Glomerular endothelial cell (primary cell): Measurements from ENCODE around the gene AGPAT3. TPM values are rescaled to one million over a fixed set of nuclear protein-coding genes. Genes with fewer than 3 reads are reported as not detected.
"Not testable (repeated sequence)": the region's sequence is repeated elsewhere in the genome, so short reads cannot be mapped to it uniquely, and the experiment has no call there.

Source experiments
- DNase-seq: peaks from one replicate; pipeline ENCODE4 v3.0.0-alpha.2; 2011; ENCODE audit warnings: low read depth, low spot score; ENCODE audit errors: extremely low read depth
- total RNA-seq: library from RNA; depleted of rRNA; stranded (reverse); fragments of >200 nt; gene quantifications from 2 replicates; pipeline ENCODE4 v1.2.3, GENCODE V29; 2015

The AGPAT3 gene
- total RNA-seq, result 47.4 and 60.0 TPM in 2 replicates

GRCh38 chr21:43864962-43865539 lies at the start of gene AGPAT3:
Gene AGPAT3 (plus strand): TSS chr21:43865223. CDS start chr21:43959682, 94,459 bp downstream.
- DNase-seq, result no peak

GRCh38 chr21:43815991-43816390 lies 49.0 kb upstream of the AGPAT3 start:
- no peak for DNase-seq

GRCh38 chr21:43816611-43817071 lies 48.4 kb upstream of the AGPAT3 start:
- no peak for DNase-seq

GRCh38 chr21:43817157-43818086 lies 47.6 kb upstream of the AGPAT3 start:
- DNase-seq, result no peak

GRCh38 chr21:43818685-43819084 lies 46.3 kb upstream of the AGPAT3 start:
- no peak for DNase-seq

GRCh38 chr21:43819511-43820405 lies 45.3 kb upstream of the AGPAT3 start:
- DNase-seq, result no peak

GRCh38 chr21:43820466-43820865 lies 44.6 kb upstream of the AGPAT3 start:
- no peak for DNase-seq

- DNase-seq, result not testable (repeated sequence)
Observed at GRCh38 chr21:43822166-43822565, 42.9 kb upstream of the AGPAT3 start.

- DNase-seq, result not testable (repeated sequence)
Observed at GRCh38 chr21:43822741-43823140, 42.3 kb upstream of the AGPAT3 start.

- DNase-seq, result no peak
Observed at GRCh38 chr21:43824333-43825241, 40.4 kb upstream of the AGPAT3 start.

GRCh38 chr21:43825242-43825935 lies 39.6 kb upstream of the AGPAT3 start:
- no peak for DNase-seq

GRCh38 chr21:43825936-43826622 lies 38.9 kb upstream of the AGPAT3 start:
- DNase-seq, result no peak

GRCh38 chr21:43826623-43826974 lies 38.4 kb upstream of the AGPAT3 start:
- no peak for DNase-seq

GRCh38 chr21:43827015-43827611 lies 37.9 kb upstream of the AGPAT3 start:
- no peak for DNase-seq

- DNase-seq, result no peak
Observed at GRCh38 chr21:43829161-43829560, 35.9 kb upstream of the AGPAT3 start.

GRCh38 chr21:43829575-43830119 lies 35.4 kb upstream of the AGPAT3 start:
- DNase-seq, result no peak

- no peak for DNase-seq
Observed at GRCh38 chr21:43832158-43832550, 32.9 kb upstream of the AGPAT3 start.

GRCh38 chr21:43832648-43833047 lies 32.4 kb upstream of the AGPAT3 start:
- no peak for DNase-seq
